K562 (cell line): ENCODE results near the gene YBX2. TPM values are rescaled to one million over a fixed set of nuclear protein-coding genes. Genes with fewer than 3 reads are reported as not detected.

ENCODE experiments used
- BCOR ChIP-seq: fragments of 450-650 bp; IDR thresholded peaks from 2 replicates; pipeline ENCODE4 v1.6.1; 2016
- CEBPG ChIP-seq, 3 experiments: fragments of 200-800 bp in 1 of 3; sonication (Bioruptor generic) in 1 of 3; sonication (generic) in 1 of 3; formaldehyde crosslinking in 1 of 3; IDR thresholded peaks in 2 of 3; conservative IDR thresholded peaks in 1 of 3; 2 replicates each; pipeline versions ENCODE4 v1.6.1 to v1.8.0; 2016 to 2022; ENCODE audit warnings: missing compliant biosample characterization in 2 of 3, missing genetic modification characterization in 2 of 3, mild to moderate bottlenecking in 1 of 3, missing genetic modification reagents in 1 of 3
- ESRRA ChIP-seq: fragments of 450-650 bp; IDR thresholded peaks from 2 replicates; pipeline ENCODE4 v1.6.1; 2014; ENCODE audit warnings: low read depth, mild to moderate bottlenecking, moderate library complexity, borderline replicate concordance
- GABPB2 ChIP-seq: fragments of 250-450 bp; sonication (Bioruptor Pico); conservative IDR thresholded peaks from 2 replicates; pipeline ENCODE4 v1.5.1; 2021; ENCODE audit warnings: mild to moderate bottlenecking
- HMG20B ChIP-seq: fragments of 250-450 bp; sonication (Bioruptor Pico); IDR thresholded peaks from 2 replicates; pipeline ENCODE4 v1.5.0; 2021; ENCODE audit warnings: mild to moderate bottlenecking
- IFI16 ChIP-seq: fragments of 250-450 bp; sonication (Bioruptor Pico); IDR thresholded peaks from 2 replicates; pipeline ENCODE4 v2.1.2; 2022; ENCODE audit warnings: mild to moderate bottlenecking, inconsistent platforms
- L3MBTL2 ChIP-seq: fragments of 450-650 bp; IDR thresholded peaks from 2 replicates; pipeline ENCODE4 v1.6.1; 2016; ENCODE audit warnings: mild to moderate bottlenecking, moderate library complexity
- LCOR ChIP-seq: sonication (generic); formaldehyde crosslinking; IDR thresholded peaks from 2 replicates; pipeline ENCODE4 v1.8.0; 2022; ENCODE audit warnings: mild to moderate bottlenecking, missing genetic modification reagents
- MTF1 ChIP-seq: fragments of 250-450 bp; sonication (Bioruptor Pico); IDR thresholded peaks from 2 replicates; pipeline ENCODE4 v1.9.0; 2021; ENCODE audit warnings: moderate library complexity, mild to moderate bottlenecking, inconsistent platforms, borderline replicate concordance
- MXI1 ChIP-seq: IDR thresholded peaks from 2 replicates; pipeline ENCODE4 v1.6.1; 2011; ENCODE audit warnings: low read depth, mild to moderate bottlenecking, improper control_type of control experiment, low read length
- MYBL2 ChIP-seq, 2 experiments: fragments of 450-650 bp in 1 of 2; sonication (generic) in 1 of 2; formaldehyde crosslinking in 1 of 2; IDR thresholded peaks; 2 replicates each; pipeline versions ENCODE4 v1.6.1 to v1.8.1; 2017 to 2022; ENCODE audit warnings: borderline replicate concordance in 1 of 2, inconsistent platforms in 1 of 2, low read depth in 1 of 2, mild to moderate bottlenecking in 1 of 2, missing genetic modification reagents in 1 of 2, moderate library complexity in 1 of 2
- NR2C1 ChIP-seq, 2 experiments: fragments of 450-650 bp; IDR thresholded peaks; 2 replicates each; pipeline ENCODE4 v1.6.1; 2017; ENCODE audit warnings: mild to moderate bottlenecking in 2 of 2, antibody characterized with exemption in 1 of 2, inconsistent platforms in 1 of 2, missing compliant biosample characterization in 1 of 2, missing genetic modification characterization in 1 of 2
- PKNOX1 ChIP-seq: fragments of 450-650 bp; IDR thresholded peaks from 2 replicates; pipeline ENCODE4 v1.6.1; 2016
- SOX6 ChIP-seq: fragments of 450-650 bp; IDR thresholded peaks from 2 replicates; pipeline ENCODE4 v1.6.1; 2014; ENCODE audit warnings: mild to moderate bottlenecking
- TSC22D4 ChIP-seq: fragments of 450-650 bp; IDR thresholded peaks from 2 replicates; pipeline ENCODE4 v1.6.1; 2016; ENCODE audit warnings: missing genetic modification characterization, missing biosample characterization, control low read depth
- XRCC4 ChIP-seq: IDR thresholded peaks from one replicate; pipeline ENCODE4 v1.6.1; 2011; ENCODE audit not compliant: insufficient read depth, insufficient read length; ENCODE audit errors: extremely low read depth
- ZBTB17 ChIP-seq: fragments of 450-650 bp; formaldehyde crosslinking; IDR thresholded peaks from 2 replicates; pipeline ENCODE4 v1.4.0; 2020; ENCODE audit warnings: mild to moderate bottlenecking
- ZC3H8 ChIP-seq: fragments of 450-650 bp; IDR thresholded peaks from 2 replicates; pipeline ENCODE4 v1.6.1; 2017
- ZFX ChIP-seq: sonication (generic); formaldehyde crosslinking; IDR thresholded peaks from 2 replicates; pipeline ENCODE4 v1.8.0; 2022; ENCODE audit warnings: mild to moderate bottlenecking, missing genetic modification reagents, moderate library complexity
- ZNF133 ChIP-seq: fragments of 250-450 bp; sonication (Bioruptor Pico); IDR thresholded peaks from 2 replicates; pipeline ENCODE4 v1.4.0; 2020; ENCODE audit warnings: mild to moderate bottlenecking
- ZNF76 ChIP-seq: fragments of 250-450 bp; sonication (Bioruptor Pico); IDR thresholded peaks from 2 replicates; pipeline ENCODE4 v1.4.0; 2020; ENCODE audit warnings: mild to moderate bottlenecking, moderate library complexity, borderline replicate concordance
- polyA plus RNA-seq, 8 experiments: library from polyadenylated mRNA; depleted of rRNA in 4 of 8; stranded (reverse) in 5 of 8; unstranded in 3 of 8; fragments of >200 nt; fragmentation: Nextera tagmentation in 2 of 8; fragmentation: Illumina TruSeq in 1 of 8; extraction: Ambion mirVana in 2 of 8; extraction: Trizol in 1 of 8; gene quantifications; 2 replicates each; pipeline versions ENCODE4 v1.2.1 to v1.2.3, GENCODE V29; 2011 to 2014; ENCODE audit warnings: inconsistent platforms in 1 of 8, missing spikeins in 1 of 8
- total RNA-seq, 7 experiments: library from RNA; depleted of rRNA in 6 of 7; stranded (reverse); fragments of >200 nt in 6 of 7; fragmentation: Illumina TruSeq in 2 of 7; extraction: Trizol in 2 of 7; gene quantifications; 2 replicates each; pipeline versions ENCODE4 v1.2.1 to v1.2.3, GENCODE V29; 2011 to 2021; ENCODE audit warnings: low replicate concordance in 1 of 7
- TF ChIP-seq, protein P1 (sequence below): fragments of 250-450 bp; sonication (Bioruptor Pico); IDR thresholded peaks from 2 replicates; pipeline ENCODE4 v1.8.0; 2021; ENCODE audit warnings: moderate library complexity, mild to moderate bottlenecking, inconsistent platforms
- TF ChIP-seq, protein P2 (sequence below): sonication (generic); formaldehyde crosslinking; IDR thresholded peaks from 2 replicates; pipeline ENCODE4 v1.9.0; 2022; ENCODE audit warnings: mild to moderate bottlenecking, missing genetic modification reagents

The YBX2 gene
- total and polyA plus RNA-seq, 9 of the 15 experiments (the other 6 are each of a cell fraction or from before 2014, with no cell fraction given) = 0.03 to 0.59 (median 0.27) TPM; not detected in 6

GRCh38 chr17:7262935-7263800 lies 31.3 kb downstream of the YBX2 start (continued):
- TF ChIP-seq, protein P1, sequence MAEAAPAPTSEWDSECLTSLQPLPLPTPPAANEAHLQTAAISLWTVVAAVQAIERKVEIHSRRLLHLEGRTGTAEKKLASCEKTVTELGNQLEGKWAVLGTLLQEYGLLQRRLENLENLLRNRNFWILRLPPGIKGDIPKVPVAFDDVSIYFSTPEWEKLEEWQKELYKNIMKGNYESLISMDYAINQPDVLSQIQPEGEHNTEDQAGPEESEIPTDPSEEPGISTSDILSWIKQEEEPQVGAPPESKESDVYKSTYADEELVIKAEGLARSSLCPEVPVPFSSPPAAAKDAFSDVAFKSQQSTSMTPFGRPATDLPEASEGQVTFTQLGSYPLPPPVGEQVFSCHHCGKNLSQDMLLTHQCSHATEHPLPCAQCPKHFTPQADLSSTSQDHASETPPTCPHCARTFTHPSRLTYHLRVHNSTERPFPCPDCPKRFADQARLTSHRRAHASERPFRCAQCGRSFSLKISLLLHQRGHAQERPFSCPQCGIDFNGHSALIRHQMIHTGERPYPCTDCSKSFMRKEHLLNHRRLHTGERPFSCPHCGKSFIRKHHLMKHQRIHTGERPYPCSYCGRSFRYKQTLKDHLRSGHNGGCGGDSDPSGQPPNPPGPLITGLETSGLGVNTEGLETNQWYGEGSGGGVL (CRISPR knock-in tag) = no peak
- TF ChIP-seq IFI16 (CRISPR knock-in tag) (no peak), ZC3H8 (no peak), ZBTB17 (CRISPR knock-in tag) (no peak), TSC22D4 (tag) (no peak), XRCC4 (no peak), L3MBTL2 (no peak), ZNF76 (no peak), BCOR (peak; percentile 81), LCOR (no peak), ZFX (peak; percentile 36), ZNF133 (CRISPR knock-in tag) (no peak), HMG20B (CRISPR knock-in tag) (no peak), NR2C1 (IDR thresholded peaks at IDR 0.05) (no peak), NR2C1 (tag; IDR thresholded peaks at IDR 0.05) (no peak; the same call in 1 of the 2 replicates), SOX6 (no peak; the same call in 1 of the 2 replicates), MYBL2 (IDR thresholded peaks at IDR 0.05; ENCODE audit: low read depth) (no peak), MYBL2 (CRISPR knock-in tag; IDR thresholded peaks at IDR 0.05; ENCODE audit: borderline replicate concordance) (no peak), MTF1 (CRISPR knock-in tag) (no peak), PKNOX1 (peak; percentile 11; the same call in 1 of the 2 replicates), GABPB2 (CRISPR knock-in tag) (no peak), ESRRA (peak; percentile 40; the same call in 1 of the 2 replicates), MXI1 (no peak), CEBPG (CRISPR knock-in tag; IDR thresholded peaks at IDR 0.05) (no peak), CEBPG (tag; conservative IDR thresholded peaks at IDR 0.05 in 1 of 2, IDR thresholded peaks at IDR 0.05 in 1 of 2) (no peak)
- TF ChIP-seq, protein P2, sequence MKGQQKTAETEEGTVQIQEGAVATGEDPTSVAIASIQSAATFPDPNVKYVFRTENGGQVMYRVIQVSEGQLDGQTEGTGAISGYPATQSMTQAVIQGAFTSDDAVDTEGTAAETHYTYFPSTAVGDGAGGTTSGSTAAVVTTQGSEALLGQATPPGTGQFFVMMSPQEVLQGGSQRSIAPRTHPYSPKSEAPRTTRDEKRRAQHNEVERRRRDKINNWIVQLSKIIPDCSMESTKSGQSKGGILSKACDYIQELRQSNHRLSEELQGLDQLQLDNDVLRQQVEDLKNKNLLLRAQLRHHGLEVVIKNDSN (CRISPR knock-in tag) = no peak
